HG02870 (cell line): ENCODE measurements around the gene PIMREG.

Experiments used
- ATAC-seq: cut with Tn5 transposase; IDR thresholded peaks from one replicate; pipeline ENCODE4 v1.9.1; 2021; ENCODE audit warnings: mild to moderate bottlenecking, moderate library complexity; ENCODE audit not compliant: unreplicated experiment

Gene PIMREG

GRCh38 chr17:6496640-6497441 is 52.6 kb downstream of the PIMREG start:
- no peak for ATAC-seq

GRCh38 chr17:6497496-6498221 is 53.4 kb downstream of the PIMREG start:
- no peak for ATAC-seq

GRCh38 chr17:6498356-6498755 is 54.1 kb downstream of the PIMREG start:
- ATAC-seq = no peak

- no peak for ATAC-seq
These were observed 54.8 kb downstream of the PIMREG start for GRCh38 chr17:6498901-6499540.
